ENCODE data around the gene PLA2G1B.

The PLA2G1B gene

GRCh38 chr12:120361506-120362208 is 34.1 kb upstream of the PLA2G1B start:
- TF ChIP-seq TAF1 (IDR thresholded peaks at IDR 0.05; ENCODE audit: borderline replicate concordance, insufficient read depth, low read length), result no peak
- no peak for TF ChIP-seq POLR2AphosphoS5 (IDR thresholded peaks at IDR 0.05; ENCODE audit: low read depth, low read length)
- no peak for TF ChIP-seq SIN3A (IDR thresholded peaks at IDR 0.05; ENCODE audit: borderline replicate concordance, insufficient read depth, low read length)
- TF ChIP-seq, protein P1, sequence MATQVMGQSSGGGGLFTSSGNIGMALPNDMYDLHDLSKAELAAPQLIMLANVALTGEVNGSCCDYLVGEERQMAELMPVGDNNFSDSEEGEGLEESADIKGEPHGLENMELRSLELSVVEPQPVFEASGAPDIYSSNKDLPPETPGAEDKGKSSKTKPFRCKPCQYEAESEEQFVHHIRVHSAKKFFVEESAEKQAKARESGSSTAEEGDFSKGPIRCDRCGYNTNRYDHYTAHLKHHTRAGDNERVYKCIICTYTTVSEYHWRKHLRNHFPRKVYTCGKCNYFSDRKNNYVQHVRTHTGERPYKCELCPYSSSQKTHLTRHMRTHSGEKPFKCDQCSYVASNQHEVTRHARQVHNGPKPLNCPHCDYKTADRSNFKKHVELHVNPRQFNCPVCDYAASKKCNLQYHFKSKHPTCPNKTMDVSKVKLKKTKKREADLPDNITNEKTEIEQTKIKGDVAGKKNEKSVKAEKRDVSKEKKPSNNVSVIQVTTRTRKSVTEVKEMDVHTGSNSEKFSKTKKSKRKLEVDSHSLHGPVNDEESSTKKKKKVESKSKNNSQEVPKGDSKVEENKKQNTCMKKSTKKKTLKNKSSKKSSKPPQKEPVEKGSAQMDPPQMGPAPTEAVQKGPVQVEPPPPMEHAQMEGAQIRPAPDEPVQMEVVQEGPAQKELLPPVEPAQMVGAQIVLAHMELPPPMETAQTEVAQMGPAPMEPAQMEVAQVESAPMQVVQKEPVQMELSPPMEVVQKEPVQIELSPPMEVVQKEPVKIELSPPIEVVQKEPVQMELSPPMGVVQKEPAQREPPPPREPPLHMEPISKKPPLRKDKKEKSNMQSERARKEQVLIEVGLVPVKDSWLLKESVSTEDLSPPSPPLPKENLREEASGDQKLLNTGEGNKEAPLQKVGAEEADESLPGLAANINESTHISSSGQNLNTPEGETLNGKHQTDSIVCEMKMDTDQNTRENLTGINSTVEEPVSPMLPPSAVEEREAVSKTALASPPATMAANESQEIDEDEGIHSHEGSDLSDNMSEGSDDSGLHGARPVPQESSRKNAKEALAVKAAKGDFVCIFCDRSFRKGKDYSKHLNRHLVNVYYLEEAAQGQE (IDR thresholded peaks at IDR 0.05; ENCODE audit: insufficient read depth in 1 of 2, low read depth in 2 of 2, low read length in 2 of 2), result no peak
- no peak for TF ChIP-seq FOXP2 (optimal IDR thresholded peaks at IDR 0.05; ENCODE audit: borderline replicate concordance, extremely low read depth, extremely low read length, insufficient read depth)

DNA sequence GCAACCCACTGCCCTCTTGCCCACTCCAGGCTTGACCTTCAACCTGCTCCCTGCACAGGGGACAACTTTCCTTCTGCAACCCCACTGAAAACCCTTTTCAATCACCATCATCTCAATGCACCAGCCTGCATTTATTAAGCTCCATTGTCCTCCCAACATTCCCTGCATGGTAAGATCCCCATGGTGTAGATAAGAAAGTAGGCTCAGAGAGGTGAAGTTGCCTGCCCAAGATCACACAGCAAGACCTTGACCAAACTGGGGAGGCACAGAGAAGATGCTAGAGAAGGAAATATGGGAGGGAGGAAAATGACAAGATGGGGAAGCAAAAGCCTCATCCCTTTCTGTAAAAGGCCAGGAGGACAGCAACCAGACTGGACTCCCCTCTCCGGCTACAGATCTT is 31.5 kb upstream of the PLA2G1B start:
- no peak for TF ChIP-seq POLR2AphosphoS5 (IDR thresholded peaks at IDR 0.05; ENCODE audit: low read depth, low read length)
- TF ChIP-seq SIN3A (IDR thresholded peaks at IDR 0.05; ENCODE audit: borderline replicate concordance, insufficient read depth, low read length), result no peak

- no peak for TF ChIP-seq POLR2AphosphoS5 (IDR thresholded peaks at IDR 0.05; ENCODE audit: low read depth, low read length)
- TF ChIP-seq FOXP2 (optimal IDR thresholded peaks at IDR 0.05; ENCODE audit: borderline replicate concordance, extremely low read depth, extremely low read length, insufficient read depth), result no peak
- TF ChIP-seq TAF1 (IDR thresholded peaks at IDR 0.05; ENCODE audit: borderline replicate concordance, insufficient read depth, low read length), result no peak
- TF ChIP-seq SIN3A (IDR thresholded peaks at IDR 0.05; ENCODE audit: borderline replicate concordance, insufficient read depth, low read length), result no peak
- TF ChIP-seq, protein P1 (IDR thresholded peaks at IDR 0.05; ENCODE audit: insufficient read depth in 1 of 2, low read depth in 2 of 2, low read length in 2 of 2), result no peak
Measured at GRCh38 chr12:120358412-120359100, 31.0 kb upstream of the PLA2G1B start.

- TF ChIP-seq, protein P1 (IDR thresholded peaks at IDR 0.05; ENCODE audit: insufficient read depth in 1 of 2, low read depth in 2 of 2, low read length in 2 of 2), result no peak
- TF ChIP-seq TAF1 (IDR thresholded peaks at IDR 0.05; ENCODE audit: borderline replicate concordance, insufficient read depth, low read length) (no peak), SIN3A (IDR thresholded peaks at IDR 0.05; ENCODE audit: borderline replicate concordance, insufficient read depth, low read length) (no peak), FOXP2 (optimal IDR thresholded peaks at IDR 0.05; ENCODE audit: borderline replicate concordance, extremely low read depth, extremely low read length, insufficient read depth) (no peak)
Measured at GRCh38 chr12:120357104-120357503, 29.5 kb upstream of the PLA2G1B start.

DNA sequence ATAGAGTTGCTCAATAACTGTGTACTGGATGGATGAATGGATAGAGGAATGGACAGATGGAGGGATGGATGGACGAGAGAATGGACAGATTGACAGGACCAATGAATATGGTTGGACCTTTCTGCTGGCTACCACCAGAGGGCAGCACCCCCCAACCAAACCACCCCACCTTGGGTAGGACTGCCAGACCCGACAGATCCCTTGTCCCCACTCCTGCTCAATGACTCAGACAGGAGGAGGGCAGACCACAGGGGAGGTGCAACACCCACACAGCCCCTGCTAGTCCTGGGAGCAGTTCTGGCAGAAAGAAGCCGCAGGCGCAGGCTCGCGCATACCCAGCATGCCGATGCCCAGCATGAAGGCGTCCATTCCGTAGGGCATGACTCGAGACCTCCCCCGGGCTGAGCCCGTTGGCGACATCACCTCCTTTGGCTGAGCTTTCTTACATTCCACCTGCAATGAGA is 29.0 kb upstream of the PLA2G1B start:
- TF ChIP-seq POLR2AphosphoS5 (IDR thresholded peaks at IDR 0.05; ENCODE audit: low read depth, low read length) (no peak), SIN3A (IDR thresholded peaks at IDR 0.05; ENCODE audit: borderline replicate concordance, insufficient read depth, low read length) (no peak), FOXP2 (optimal IDR thresholded peaks at IDR 0.05; ENCODE audit: borderline replicate concordance, extremely low read depth, extremely low read length, insufficient read depth) (no peak), TAF1 (IDR thresholded peaks at IDR 0.05; ENCODE audit: borderline replicate concordance, insufficient read depth, low read length) (no peak)
- TF ChIP-seq, protein P1 (IDR thresholded peaks at IDR 0.05; ENCODE audit: insufficient read depth in 1 of 2, low read depth in 2 of 2, low read length in 2 of 2), result no peak
